Left ventricle myocardium superior (tissue), 1 donor: Measurements from ENCODE around the gene ZNF618. TPM values are rescaled to one million over a fixed set of nuclear protein-coding genes. Genes with fewer than 3 reads are reported as not detected.

Experiments used
- ATAC-seq: fragments of 200-7000 bp; cut with Tn5 transposase; one replicate; pipeline ENCODE4 v1.9.1; 2020; ENCODE audit warnings: mild to moderate bottlenecking, moderate library complexity
- DNase-seq: peaks from one replicate; pipeline ENCODE4 v3.0.0-alpha.2; 2020
- intact Hi-C: fragments of 100-400 bp; cut with micrococcal nuclease; formaldehyde crosslinking; loops from one replicate; pipeline ENCODE4 v1.11.0; 2022
- total RNA-seq: library from RNA; stranded (reverse); fragmentation: NEBNext Ultra II Directional; extraction: Animal tissue kit (Norgen Biotek cat#: 25700); gene quantifications from one replicate; pipeline ENCODE4 v1.2.1, GENCODE V29; 2021
- donor health status: DM: no; HTN: yes; CAD: no; lungs with severe emphysema.

Gene ZNF618
- total RNA-seq, 1 donor from 2014 or later: 1.5 TPM

DNA sequence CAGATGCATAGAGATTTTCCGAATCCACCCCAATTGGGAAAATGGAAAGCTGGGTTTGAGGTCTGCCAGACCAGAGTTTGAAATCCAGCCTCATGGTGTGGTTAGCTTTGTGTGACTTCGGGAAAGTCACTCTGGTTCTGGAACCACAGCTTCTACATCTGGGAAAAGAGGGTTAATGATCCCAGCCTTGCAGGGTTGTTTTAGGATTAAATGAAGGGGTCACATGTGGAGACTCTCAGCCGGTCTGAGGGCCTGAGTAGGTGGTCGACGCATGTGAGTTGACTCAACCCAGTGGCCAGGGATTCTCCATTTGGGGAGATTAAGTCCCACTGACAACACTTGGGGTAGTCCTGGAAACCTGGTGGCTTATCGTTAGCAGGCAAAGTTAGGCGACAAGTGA lies 6.1 kb downstream of the ZNF618 start:
- intact Hi-C loops: no loop called here

DNA sequence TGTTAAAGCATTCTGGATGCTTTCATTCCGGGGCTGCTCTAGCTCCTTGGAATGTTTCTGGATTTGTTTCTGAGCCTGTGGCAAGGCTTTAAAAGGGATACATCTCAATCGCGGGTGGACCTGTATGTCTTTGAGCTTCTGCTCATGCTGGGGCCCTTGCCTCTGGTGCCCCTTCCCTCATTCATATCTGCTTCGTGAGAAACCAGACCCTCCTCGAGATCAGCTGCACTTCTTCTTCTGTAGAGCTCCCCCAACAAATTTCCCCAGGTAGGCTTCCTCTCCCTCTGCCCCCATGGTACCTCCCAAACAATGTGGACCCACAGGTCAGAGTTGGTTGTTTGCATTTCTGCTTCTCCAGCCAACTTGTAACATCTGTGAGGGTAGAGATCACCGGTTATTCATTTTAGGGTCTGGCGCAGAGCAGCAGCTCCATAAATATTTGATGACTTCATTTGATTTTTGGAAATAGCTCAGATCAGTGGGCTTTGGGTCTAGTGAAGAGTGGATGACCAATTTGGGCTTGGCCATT lies 6.6 kb downstream of the ZNF618 start:
- no peak for DNase-seq
- intact Hi-C loops: no loop called here
- no peak for ATAC-seq

More for the DNA sequence above, 6.1 kb downstream of the ZNF618 start:
- no peak for ATAC-seq
- no peak for DNase-seq

DNA sequence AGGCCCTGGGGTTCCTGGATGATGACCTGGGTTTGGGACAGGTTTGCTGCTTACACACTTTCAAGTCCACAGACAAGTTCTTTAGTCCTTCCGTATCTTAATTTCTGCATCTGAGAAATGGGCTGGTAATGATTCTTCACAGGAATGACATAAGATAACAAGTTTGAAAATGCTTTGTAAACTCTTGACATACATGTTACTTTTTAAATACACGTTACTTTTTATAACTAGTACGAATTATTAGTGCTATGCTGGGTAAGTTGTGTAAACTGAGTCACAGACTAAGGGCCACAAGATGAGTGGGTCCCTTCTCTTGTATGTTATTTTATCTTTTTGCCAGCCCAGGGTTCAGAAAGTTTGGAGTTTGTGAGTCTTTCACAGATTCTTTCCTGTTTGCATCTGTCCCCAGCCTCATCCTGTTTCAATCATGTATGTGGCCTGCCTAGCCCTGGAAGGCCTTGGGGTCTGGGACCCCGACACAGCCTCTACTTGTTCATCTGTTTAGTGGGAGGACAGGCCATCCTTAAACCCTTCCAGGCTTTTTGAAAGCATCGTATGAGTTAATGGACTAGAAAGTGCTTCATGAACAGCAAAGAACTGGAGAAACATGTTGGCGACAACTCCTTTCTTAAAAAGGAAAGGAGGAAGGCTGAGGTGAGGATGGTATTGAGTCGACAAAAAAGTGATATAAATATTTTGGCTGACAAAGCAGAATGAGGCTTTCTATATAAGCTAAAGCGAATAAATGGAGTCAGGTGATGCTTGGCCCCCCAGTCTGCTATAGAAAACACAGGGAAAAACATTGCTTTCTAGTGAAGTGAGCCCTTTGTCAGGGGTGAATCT lies 9.3 kb downstream of the ZNF618 start:
- ATAC-seq: no peak
- intact Hi-C loops: no loop called here

DNA sequence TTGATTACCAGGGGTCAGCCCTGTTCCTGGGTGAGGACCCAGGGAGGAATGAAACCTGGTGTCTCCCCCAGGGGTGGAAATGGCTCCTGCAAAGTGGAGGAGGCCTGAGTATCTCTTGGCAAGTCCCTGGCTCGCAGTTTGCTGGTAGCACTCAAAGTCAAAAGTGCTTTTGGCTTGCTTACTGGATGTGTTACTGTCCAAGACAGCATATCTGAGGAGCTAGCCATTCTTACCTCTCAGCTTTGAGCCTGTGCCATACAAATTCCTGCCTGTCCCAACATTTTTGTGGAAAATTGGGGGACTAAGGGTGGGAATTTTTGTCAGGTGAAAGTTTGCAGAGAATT lies 9.9 kb downstream of the ZNF618 start:
- ATAC-seq (peak; percentile 73), DNase-seq (no peak)
- intact Hi-C loops: no loop called here

More for the DNA sequence above, 9.3 kb downstream of the ZNF618 start:
- no peak for DNase-seq

DNA sequence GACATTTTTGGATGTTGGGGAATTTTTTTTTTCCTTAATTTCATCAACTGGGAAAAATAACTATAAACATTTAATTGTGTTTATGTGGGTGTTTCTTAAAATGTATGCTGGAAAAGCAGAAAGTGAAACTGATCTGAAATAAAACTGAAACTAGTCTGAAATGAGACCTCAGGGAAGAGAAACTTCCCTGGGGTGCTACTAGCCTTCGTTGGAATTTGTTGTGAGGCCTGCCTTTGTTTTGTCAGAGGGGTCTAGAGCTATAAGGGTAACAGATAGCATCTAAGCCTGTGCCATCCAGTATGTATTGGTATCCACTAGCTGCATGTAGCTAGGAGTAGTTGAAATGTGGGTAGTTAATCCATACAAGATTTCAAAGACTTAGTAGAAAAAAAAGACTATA lies 10.4 kb downstream of the ZNF618 start:
- intact Hi-C loops: no loop called here
- DNase-seq (no peak), ATAC-seq (peak; percentile 32)

DNA sequence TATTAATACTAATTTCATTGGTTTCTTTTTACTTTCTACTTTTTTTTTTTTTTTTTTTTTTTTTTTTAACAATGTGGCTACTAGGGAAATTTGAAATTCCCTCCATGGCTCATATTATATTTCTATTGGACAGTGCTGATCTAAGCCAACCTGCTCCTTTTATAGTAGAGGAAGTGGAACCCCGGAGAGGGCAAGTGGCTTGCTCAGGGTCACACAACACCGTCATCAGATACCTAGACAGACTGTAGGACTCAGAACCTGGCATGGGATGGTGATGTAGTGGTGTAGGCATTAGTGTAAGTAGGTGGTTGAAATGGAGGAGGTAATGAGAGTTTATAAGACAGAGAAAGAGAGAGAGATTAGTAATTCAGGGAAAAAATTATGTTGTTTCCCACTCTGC lies 10.8 kb downstream of the ZNF618 start:
- intact Hi-C loops: no loop called here
- no peak for ATAC-seq

DNA sequence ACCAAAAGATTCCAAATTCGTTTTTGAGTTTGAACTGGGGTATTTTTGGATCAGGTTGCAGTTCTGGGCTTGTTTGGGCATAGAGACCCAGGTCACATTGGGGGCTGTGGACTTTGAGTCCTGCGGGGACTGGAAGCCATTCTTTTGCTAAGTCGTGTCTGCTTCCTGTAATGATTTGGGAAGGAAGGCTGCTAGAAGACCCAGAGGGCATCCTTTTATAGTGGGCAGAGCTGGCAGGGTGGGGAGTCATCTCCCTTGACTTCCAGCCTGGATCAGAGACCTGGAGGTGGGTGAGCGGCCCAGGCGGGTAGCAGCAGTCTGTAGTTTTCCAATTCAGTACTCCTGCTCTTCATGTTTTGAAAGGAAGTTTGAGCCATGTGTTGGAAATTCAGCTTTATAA lies 11.3 kb downstream of the ZNF618 start:
- DNase-seq (no peak), ATAC-seq (no peak)
- intact Hi-C loops: no loop called here

More for the DNA sequence above, 10.8 kb downstream of the ZNF618 start:
- DNase-seq: no peak

DNA sequence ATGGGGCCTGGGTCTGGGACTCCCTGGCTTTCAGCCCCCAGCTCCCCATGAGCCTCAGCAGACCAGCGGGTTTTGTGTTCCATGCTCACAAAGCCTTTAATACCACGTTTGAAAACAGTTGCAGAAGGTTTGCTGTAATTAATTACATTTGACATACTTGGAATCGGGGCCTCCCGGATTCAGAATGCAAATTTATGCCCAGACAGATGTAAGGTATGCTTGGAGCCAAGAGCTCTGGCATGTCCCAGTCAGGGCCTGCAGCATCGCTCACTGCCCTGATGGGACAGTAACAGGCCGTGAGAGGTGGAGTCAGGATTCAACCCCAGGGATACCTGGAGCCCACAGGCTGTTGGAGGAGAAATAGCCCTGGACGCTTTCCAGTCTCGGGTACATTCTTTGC lies 12.2 kb downstream of the ZNF618 start:
- intact Hi-C loops: no loop called here
- no peak for ATAC-seq
- no peak for DNase-seq

DNA sequence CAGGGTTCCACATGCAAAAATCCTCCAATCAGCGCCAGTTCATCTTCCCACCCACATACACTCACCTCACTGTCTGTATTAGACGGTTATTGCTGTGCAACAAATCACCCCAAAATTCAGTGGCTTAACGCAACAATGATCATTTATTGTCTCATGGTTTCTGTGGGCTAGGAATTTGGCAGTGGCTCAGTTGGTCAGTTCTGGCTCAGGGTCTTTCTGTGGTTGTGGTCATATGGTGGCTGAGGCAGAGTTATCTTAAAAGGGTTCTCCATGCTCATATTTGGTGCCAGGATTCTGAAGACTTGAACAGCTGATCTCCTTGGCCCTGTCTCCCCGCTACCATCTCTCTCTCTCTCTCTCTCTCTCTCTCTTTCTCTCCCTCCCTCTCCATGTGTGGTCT lies 12.9 kb downstream of the ZNF618 start:
- no peak for ATAC-seq
- intact Hi-C loops: no loop called here
- no peak for DNase-seq

DNA sequence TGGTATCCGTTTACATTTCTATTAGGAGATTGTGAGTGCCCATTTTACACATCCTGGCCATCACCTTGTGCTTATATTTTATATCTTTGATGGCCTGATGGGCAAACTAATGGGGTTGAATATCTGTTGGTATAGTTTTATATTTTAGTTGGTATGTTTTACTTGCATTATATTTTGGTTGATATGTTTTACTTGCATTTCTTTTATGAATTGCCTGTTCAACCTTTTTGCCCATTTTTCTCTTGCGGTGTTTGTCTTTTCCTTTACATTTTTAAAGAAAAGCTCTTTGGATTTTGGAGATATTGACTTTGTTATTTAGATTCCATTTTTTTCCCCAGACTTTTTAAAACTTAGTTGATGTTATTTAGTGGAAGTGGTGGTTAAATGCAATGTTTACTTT lies 14.6 kb downstream of the ZNF618 start:
- intact Hi-C loops: no loop called here
- DNase-seq: no peak
- ATAC-seq: no peak

DNA sequence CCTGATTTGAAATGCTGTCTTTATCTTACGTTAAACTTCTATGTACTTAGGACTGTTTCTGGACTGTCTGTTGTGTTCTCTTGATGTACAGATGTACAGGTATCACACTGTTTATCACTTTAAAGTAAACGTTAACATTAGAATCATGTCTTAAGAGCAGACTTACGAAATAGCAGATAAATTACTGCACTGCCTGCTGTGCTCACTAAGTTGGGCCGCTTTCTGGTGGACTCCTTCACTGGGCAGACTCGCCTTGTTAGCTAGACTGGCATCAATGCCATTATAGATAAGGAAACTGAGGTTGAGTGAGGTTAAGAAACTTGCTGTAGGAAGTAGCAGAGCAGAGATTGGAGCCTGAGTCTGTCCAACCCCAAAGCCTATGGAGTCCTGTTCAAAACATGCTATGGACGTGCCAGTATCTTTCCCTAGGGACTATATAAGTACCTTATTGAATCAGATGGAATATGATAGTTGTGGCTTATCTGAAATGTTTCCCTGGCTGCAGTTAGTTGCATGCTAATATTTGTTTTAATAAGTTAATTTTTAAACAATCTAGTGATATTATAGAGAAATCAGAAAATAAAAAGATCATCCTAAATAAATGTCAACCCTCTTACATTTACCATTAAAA lies 16.9 kb downstream of the ZNF618 start:
- DNase-seq (no peak), ATAC-seq (no peak)
- intact Hi-C loops: no loop called here

DNA sequence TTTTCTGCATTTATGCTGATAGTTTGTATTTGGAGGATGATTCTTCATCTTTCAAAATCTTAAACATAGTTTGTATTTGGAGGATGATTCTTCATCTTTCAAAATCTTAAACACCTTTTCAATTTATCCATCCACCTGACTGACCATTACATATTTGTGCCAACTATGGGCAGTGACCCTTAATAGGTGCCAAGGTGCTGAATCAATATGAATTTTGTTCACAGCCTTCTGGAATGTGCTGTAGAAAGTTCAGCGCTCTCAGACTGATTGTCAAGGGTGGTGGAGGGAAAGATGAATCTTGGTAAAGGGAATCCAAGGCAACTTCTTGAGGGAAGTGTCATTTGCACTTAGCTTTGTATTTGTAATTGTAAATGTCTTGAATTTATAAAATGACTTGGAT lies 18.1 kb downstream of the ZNF618 start:
- ATAC-seq: no peak
- intact Hi-C loops: no loop called here
- DNase-seq: no peak

DNA sequence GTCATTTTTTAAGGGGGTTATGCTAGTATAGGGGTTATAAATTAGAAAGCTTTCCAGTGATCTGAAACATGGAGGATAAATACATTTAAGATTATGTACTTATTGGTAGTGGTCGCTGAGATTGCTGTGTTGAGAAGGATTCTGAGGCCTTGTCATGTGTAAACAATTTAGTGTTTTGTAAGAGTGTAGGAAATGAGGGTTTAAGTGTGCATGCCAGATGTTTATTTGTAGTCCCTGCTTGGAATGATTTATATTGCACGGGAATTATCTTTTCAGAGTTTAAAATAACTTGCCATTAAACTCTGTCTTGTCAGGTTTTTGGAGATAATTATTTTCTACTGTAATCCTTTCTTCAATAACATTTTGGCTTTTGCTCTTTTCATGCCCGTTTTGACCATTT lies 19.4 kb downstream of the ZNF618 start:
- DNase-seq: no peak
- ATAC-seq: no peak
- intact Hi-C loops: no loop called here

DNA sequence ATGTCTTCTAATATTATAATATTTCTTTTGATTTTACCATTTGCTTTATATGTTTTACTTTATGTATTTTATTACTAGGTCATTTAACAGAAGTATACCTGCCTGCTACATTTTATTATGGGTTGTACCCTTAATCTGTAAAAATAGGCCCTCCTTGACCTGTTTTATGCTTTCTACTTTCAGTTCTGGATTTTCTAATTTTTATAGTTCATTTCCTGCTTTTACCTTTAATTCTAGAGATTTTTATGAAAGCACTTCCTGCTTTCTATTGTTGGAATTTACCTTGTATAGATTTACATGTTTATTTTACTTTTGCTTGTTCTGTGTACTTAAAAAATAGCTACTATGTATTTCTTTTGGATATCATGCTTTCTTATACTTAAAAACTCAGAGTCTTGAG lies 20.6 kb downstream of the ZNF618 start:
- DNase-seq (no peak), ATAC-seq (no peak)
- intact Hi-C loops: no loop called here

DNA sequence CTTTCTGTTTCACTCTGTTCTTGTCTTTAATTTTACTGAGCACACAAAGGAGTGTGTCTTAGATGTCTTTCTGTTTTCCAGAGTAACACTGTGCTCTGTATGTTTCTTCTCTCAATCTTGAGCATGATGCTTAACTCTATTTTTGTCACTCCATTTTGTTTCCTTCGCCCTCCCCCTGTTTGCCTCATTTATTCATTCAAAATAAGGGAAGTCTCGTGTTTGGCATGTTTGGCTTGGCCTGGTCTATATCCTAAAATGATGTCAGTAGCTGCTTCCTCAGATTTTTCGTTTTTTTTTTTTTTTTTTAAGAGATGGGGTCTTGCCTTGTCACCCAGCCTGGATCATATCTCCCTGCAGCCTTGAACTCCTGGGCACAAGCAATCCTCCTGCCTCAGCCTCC lies 22.0 kb downstream of the ZNF618 start:
- DNase-seq (no peak), ATAC-seq (no peak)
- intact Hi-C loops: no loop called here

DNA sequence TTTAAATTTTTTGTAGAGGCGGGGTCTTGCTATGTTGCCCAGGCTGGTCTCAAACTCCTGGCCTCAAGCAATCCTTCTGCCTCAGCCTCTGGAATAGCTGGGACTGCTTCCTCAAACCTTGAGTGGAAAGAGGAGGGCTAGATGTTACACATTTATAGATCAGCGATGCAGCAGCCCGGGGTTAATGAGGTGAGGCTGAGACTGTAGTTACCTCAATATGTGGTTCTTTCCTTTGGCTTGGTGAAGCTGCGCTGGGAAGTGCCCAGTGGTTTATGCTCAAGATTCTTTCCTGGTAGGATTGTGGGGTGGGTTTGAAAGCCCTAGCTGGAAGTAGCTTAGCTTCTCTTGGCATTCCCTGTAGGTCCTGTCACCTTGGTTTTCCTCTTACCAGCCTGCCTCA lies 22.5 kb downstream of the ZNF618 start:
- no peak for ATAC-seq
- intact Hi-C loops: no loop called here
- no peak for DNase-seq

DNA sequence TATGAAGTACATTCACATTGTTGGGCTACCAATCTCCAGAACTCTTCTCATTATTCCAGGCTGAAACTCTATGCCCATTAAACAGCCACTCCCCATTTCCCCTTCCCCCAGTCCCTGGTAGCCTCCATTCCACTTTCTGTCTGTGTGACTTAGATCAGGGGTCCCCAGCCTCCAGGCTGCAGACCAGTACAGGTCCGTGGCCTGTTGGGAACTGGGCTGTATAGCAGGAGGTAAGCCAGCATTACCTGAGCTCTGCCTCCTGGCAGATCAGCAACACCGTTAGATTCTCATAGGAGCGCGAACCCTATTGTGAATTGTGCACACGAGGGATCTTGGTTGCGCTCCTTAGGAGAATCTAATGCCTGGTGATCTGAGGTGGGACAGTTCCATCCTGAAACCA lies 23.1 kb downstream of the ZNF618 start:
- ATAC-seq (no peak), DNase-seq (no peak)
- intact Hi-C loops: no loop called here

DNA sequence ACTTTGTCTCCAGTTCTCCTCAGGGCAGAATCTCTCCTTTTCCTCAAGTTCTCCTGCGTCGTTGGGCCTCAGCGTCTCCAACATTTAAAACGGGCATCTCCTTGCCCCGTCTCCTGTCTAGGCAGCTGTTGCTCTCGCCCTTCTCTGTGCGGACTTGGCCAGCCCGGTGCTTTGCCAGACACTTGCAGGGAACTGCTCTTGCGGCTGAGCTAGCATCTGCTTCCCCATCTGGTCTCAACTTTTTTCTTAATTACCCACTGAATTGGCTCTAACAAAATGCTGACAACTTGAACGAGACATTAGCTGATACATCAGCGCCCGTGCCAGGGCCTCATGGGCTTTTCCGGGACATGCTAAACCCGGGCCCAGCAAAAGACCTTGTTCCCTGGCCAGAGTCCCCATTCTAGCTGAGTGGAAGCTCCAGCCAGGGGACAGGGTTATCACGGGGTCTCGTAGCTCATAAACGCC lies 25.1 kb downstream of the ZNF618 start:
- intact Hi-C loops: no loop called here
- no peak for DNase-seq
- ATAC-seq: no peak

DNA sequence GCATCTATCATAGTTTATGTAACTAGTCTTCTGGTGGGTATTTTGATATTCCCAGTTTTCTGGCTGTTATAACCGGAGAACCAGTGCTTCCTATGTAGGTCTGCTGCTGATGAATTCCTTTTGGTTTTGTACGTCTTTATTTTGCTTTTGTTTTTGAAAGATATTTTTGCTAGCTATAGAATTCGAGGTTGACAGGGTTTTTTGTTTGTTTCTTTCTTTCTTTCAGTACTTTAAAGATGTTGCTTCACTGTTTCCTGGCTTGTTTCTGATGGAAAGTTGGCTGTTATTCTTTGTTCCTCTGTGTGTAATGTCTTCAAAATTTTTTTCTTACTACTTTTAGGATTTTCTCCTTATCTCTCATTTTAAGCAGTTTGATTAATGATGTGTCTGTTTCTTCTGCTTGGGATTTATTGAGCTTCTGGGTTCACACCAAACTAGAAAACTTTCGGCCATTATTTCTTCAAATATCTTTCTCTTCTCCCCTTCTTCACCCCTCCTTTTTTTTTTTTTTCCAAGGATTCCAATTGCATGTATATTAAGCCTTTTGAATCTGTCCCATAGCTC lies 27.5 kb downstream of the ZNF618 start:
- intact Hi-C loops: no loop called here
- ATAC-seq (no peak), DNase-seq (no peak)

DNA sequence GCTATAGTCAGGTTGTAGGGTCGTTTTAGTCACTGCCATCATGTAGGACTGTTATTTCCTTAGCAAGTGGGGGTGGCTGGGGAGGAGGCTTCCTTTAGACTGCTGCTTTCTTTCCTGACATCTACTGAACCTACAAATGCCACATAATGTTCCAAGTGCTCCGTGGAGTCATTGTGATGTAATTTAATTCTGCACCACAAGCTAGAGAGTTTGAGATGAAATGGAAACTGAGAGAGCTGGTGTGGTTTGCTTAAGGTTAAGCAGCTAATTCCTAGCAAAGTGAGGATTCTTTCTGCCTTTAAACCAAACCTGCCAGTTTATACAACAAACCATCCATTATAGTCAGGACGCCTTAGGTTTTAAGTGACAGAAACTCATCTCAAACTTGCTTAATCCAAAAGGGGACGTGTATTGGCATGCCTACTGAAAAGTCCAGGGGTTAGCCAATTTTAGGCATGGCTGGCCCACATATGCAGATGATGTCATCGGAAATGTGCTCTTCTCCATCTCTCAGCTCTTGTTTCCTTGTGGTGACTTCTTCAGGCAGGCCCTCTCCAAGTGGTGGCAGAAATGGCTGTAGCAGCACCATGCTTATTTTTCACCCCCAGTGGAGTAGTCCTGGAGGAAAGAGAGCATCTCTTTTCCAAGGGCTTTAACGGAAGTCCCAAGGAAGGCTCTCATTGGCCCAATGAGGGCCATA lies 30.5 kb downstream of the ZNF618 start:
- no peak for DNase-seq
- ATAC-seq: peak; percentile 17
- intact Hi-C loops: no loop called here
